GM10847 (cell line): ENCODE results near the gene SNCAIP.

ENCODE experiments used
- POLR2A ChIP-seq: IDR thresholded peaks from 2 replicates; pipeline ENCODE4 v1.6.1; 2011; ENCODE audit not compliant: insufficient read length; ENCODE audit errors: extremely low read depth

SNCAIP gene

DNA sequence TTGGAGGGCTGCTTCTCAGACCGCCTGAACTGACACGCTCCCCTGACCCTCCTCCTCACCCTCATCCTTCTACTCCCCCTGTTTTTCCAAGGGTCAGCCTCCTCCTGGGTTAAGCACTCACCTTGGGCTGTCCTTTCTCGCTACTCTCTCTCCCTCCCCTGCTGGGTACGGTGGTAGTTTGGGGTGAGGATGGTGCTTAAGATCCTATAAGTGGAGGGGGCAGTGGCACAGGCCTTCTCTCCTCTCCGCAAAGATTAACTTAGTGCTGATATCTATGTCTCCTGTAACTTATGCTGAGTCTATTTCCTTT is 159.7 kb downstream of the SNCAIP start:
- TF ChIP-seq POLR2A, result no peak

- TF ChIP-seq POLR2A, result no peak
Observed at GRCh38 chr5:122473138-122473843, 161.3 kb downstream of the SNCAIP start.

DNA sequence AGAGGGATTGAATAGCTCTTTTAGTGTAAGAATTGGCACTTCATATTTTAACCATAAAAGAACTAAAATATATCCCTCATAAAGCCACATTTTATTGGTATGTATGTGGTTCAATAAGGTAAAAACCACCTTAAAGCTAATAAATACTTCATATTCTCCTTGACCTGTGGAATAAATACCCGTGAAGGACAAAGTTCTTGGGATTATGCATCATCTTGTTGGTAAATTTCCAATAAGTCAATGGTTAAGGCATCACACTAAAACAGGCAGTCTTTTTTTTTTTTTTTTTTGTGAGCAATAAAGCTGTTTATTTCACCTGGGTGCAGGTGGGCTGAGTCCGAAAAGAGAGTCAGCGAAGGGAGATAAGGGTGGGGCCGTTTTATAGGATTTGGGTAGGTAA is 161.9 kb downstream of the SNCAIP start:
- TF ChIP-seq POLR2A, result no peak

DNA sequence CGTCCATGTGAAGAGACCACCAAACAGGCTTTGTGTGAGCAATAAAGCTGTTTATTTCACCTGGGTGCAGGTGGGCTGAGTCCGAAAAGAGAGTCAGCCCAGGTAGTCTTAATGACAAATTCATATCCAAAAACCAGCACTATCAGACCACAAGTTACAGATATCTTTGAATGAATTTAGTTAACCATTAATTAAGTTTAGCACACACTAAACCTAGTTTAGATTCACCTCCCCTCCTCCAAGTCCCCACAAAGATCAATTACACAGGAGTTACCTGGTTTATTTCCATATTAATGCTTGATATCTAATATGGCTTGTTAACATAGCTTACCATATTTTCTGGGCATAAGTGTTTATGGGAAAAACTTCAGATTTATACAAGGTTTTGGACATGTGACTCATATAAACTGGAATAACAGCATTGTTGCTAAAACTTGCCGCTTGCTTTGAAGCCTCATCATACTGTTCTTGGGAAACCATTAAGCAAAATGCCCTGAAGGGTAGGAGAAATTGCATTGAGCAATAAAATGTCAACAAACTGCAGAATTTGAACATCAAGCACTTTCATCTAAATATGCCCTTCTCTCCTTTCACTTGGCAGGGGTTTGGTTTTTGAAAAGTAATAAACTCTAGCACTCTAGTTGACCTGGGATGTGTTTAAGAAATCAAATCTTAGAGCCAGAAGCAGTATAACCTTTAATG is 166.9 kb downstream of the SNCAIP start:
- no peak for TF ChIP-seq POLR2A

DNA sequence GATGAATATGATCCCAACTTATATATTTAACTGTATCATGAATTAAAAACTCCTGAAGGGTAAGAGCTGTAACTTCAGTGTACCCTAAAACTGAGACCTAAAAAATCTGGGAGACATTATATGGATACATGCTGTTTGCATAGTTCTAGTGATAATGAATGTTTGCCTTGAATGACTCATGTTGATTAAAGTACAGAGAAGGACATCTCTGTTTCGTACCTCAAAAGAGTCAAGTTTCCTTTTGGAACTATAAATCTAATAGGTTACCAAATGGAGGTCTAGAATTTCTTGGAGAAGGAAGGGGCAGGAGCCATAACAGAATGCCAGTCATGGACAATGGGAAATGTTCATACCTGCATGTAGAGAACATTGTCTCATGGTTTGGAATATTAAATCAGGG is 168.1 kb downstream of the SNCAIP start:
- TF ChIP-seq POLR2A, result no peak

- no peak for TF ChIP-seq POLR2A
Observed at GRCh38 chr5:122484103-122484502, 172.1 kb downstream of the SNCAIP start.

DNA sequence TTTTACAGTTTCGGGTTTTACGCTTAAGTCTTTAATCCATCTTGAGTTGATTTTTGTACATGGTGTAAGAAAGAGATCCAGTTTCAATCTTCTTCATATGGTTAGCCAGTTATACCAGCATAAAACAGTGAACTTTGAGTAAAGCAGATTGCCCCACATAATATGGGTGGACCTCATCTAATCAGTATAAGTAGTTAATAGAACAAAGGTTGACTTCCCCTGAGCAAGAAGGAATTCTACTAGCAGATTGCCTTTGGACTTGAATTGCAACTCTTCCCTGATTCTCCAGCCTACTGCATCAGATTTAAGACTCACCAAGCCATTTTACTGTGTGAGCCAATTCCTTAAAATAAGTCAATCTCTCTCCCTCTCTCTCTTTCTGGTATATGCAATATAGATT is 173.2 kb downstream of the SNCAIP start:
- TF ChIP-seq POLR2A, result no peak

DNA sequence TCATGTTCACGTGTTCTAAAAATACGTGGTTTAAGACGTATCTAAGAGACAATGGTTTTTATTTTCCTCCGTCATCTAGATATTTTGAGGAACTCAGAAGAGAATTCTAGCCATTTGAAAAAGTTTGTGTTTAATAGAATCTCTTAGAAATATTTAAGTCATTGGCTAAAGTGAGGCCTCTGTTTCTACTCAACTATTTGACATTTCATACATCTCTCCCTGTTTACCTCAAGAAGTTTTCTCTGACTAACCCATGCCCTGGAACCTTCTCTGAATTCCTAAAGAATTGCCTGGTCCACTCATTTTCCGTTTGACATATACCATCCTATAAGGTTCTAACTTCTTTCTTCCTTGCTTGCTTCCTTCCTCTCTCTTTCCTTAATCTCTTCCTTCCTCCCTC is 178.7 kb downstream of the SNCAIP start:
- no peak for TF ChIP-seq POLR2A

- TF ChIP-seq POLR2A, result no peak
Observed at GRCh38 chr5:122492675-122493074, 180.6 kb downstream of the SNCAIP start.

DNA sequence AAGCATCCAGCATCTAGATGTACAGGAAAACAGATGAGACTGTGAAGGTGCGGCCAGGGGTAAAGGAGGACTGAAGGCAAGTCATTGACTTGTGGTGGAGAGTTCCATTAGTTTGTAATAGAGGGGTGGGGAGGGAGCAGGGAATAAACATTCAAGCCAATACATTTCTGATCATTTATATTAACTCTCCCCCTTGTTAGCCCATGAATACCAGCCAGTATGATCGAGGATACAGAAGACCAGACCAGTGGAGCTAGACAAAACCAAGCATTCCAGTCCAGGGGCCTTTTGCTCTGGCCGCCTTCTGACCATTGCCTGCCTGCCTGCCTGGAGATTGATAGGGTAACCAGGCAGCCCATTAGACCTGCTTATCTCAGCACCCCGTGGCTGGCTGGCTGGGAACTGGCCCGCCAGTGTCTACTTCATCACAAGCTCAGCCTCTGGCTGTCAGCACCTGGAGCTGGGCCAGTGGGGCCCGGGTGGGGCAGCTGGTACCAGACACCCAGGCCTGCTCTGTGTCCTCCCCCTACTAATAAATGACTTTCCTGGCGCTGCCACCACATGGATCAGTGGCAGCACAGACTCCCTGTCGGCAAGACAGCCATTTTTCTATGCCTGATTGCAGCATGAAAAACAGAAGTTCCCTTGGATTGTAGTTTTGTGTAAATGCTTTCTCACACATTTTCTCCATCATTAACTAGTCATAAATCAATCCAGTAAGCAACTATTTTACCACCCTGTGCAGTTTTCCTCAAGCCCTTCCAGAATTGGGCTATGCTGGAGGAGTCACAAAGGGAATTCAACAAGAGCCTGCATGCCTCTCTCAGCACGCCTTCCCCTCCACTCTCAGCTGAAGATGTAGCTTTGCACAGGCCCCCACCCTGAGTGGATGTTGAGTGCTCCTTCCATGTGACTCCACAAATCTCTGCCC is 181.3 kb downstream of the SNCAIP start:
- no peak for TF ChIP-seq POLR2A

- no peak for TF ChIP-seq POLR2A
Observed at GRCh38 chr5:122494109-122494508, 182.1 kb downstream of the SNCAIP start.

DNA sequence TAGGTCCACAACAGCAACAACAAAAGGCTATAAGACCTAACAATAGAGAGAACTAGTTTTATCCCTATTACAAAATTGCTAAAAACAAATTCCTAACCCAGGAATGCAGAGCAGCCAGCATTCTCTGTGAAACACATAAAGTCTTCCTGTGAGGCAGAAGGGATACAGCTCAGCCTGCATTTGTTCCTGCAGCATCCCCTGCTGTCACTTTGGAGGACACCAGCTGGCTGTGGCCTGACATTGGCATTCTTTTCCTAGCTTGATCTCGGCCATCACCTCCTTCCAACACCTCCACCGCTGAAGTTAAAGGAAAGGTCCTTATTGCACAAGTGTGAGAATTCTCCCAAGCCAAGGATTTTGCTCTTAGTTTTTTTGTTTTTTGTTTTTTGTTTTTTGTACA is 186.1 kb downstream of the SNCAIP start:
- no peak for TF ChIP-seq POLR2A

DNA sequence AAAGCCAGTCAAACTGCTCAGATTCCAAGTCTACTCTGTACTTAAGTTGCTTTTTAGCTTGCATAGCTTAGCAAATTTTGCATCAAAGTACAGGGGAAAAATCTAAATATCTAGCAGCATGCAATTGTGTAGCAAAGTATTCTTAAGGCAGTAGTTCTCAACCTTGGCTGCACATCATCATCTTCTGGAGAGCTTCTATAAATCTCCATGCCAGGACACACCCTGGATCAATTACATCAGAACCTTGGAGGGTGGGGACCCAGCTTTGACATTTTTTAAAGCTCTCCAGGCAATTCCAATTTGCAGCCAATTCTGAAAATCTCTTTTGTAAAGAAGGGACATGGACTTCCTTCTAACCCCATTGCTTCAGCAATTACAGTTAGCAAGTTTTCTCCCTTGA is 187.5 kb downstream of the SNCAIP start:
- no peak for TF ChIP-seq POLR2A

DNA sequence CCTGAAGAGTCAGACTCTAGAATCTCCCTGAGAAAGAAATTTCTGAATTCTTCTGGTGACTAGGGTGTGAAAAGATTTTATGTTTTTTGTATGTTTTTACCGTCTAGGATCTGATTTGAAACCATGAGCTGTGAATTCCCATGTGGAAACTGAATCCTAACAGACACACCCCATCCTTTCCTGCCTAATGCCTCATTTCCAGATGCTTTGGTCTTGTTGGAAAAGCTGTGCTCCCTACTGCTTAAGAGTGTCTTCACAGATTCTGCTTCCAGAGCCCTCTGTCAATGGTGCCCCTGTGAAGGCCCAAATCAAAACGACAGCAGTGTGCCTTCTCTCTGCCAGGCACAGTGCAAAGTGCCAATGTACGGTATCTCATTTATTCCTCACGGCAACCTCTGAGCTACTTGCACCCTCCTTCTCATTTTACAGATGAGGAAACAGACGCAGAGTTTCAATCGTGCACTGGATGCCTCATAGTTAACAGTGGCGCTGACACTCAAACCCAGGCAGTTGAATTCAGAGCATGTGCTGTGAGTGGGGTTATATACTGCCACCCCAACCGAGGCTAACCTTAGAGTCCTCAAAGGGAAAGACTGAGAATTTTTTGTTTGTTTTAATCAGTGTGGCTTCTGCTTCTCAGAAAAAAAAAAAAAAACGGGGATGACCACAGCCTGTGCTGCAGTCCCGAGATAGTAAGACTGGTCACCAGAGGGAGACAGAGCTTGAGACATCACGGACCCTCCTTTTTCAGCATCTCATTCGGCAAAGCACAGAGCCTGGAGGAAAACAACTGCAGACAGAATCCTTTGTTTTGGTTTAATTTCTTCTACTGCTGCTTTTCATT is 188.4 kb downstream of the SNCAIP start:
- TF ChIP-seq POLR2A, result no peak

DNA sequence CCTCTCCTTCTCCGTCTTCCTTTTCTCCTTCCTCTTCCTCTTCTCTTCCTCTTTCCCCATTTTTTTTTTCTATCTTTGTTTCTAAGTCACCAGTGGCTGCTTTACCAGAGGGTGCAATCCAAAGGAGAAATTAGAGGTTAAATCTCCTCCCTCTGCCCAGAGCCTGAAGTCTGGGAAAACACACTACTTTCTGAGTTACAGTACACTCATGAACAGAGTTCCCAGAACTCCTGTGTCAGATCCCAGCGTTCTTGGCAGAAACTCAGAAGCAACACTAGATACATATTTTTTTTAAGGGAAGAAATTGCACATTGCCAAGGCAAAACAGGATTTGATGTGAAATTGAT is 189.0 kb downstream of the SNCAIP start:
- TF ChIP-seq POLR2A, result no peak
